IPS-15b (cell line): ENCODE results near the gene OSBPL6.

Experiments
- H3K27me3 ChIP-seq: one replicate; pipeline ENCODE4 v1.6.1; 2013; ENCODE audit warnings: low read length; ENCODE audit not compliant: control insufficient read depth, insufficient read depth
- H3K36me3 ChIP-seq: one replicate; pipeline ENCODE4 v1.6.1; 2013; ENCODE audit warnings: low read length; ENCODE audit not compliant: control insufficient read depth, insufficient read depth
- H3K4me1 ChIP-seq: one replicate; pipeline ENCODE4 v1.6.1; 2013; ENCODE audit warnings: mild to moderate bottlenecking, low read length; ENCODE audit not compliant: control insufficient read depth, insufficient read depth
- H3K4me3 ChIP-seq: one replicate; pipeline ENCODE4 v1.5.1; 2013; ENCODE audit warnings: low read depth, low read length
- H3K9ac ChIP-seq: one replicate; pipeline ENCODE4 v1.6.1; 2013; ENCODE audit warnings: low read depth, mild to moderate bottlenecking, low read length
- H3K9me3 ChIP-seq: one replicate; pipeline ENCODE4 v1.6.1; 2013; ENCODE audit warnings: mild to moderate bottlenecking, low read length; ENCODE audit not compliant: control insufficient read depth, insufficient read depth

The OSBPL6 gene

GRCh38 chr2:178448968-178449661 is 254.8 kb downstream of the OSBPL6 start:
- Histone ChIP-seq H3K9me3 (no peaks in the 10 kb centered on the region), H3K4me3 (peak overlapping the region; percentile 96), H3K4me1 (no peaks in the 10 kb centered on the region), H3K27me3 (peaks cover 2% of the 10 kb centered on the region), H3K36me3 (peaks cover 15% of the 10 kb centered on the region), H3K9ac (no peak overlapping the region)

GRCh38 chr2:178449700-178450523 is 255.6 kb downstream of the OSBPL6 start:
- peaks cover 17% of the 10 kb centered on the region for H3K36me3 ChIP-seq
- H3K27me3 ChIP-seq: peaks cover 2% of the 10 kb centered on the region
- H3K4me3 ChIP-seq: peak overlapping the region; percentile 96
- no peaks in the 10 kb centered on the region for H3K4me1 ChIP-seq
- peak overlapping the region; percentile 67 for H3K9ac ChIP-seq
- no peaks in the 10 kb centered on the region for H3K9me3 ChIP-seq

GRCh38 chr2:178450524-178450773 is 256.1 kb downstream of the OSBPL6 start:
- H3K9me3 ChIP-seq: no peaks in the 10 kb centered on the region
- peak overlapping the region; percentile 67 for H3K9ac ChIP-seq
- peak overlapping the region; percentile 96 for H3K4me3 ChIP-seq
- H3K27me3 ChIP-seq: peaks cover 2% of the 10 kb centered on the region
- no peaks in the 10 kb centered on the region for H3K4me1 ChIP-seq
- H3K36me3 ChIP-seq: peaks cover 17% of the 10 kb centered on the region

- Histone ChIP-seq H3K9me3 (no peaks in the 10 kb centered on the region), H3K9ac (peak within 1 kb of the TSS; percentile 98)
These were observed 256.6 kb downstream of the OSBPL6 start, which contains the start of the genes PJVK and PRKRA for GRCh38 chr2:178450774-178451525. TSS of gene PJVK (plus strand) at chr2:178451378. CDS start at chr2:178453410, 2,032 bp downstream. TSS of gene PRKRA (minus strand) at chr2:178451175. CDS start at chr2:178451030, 145 bp downstream.

GRCh38 chr2:178452334-178452733 is 258.0 kb downstream of the OSBPL6 start:
- no peak overlapping the region for H3K4me3 ChIP-seq
- H3K4me1 ChIP-seq: no peaks in the 10 kb centered on the region
- peaks cover 11% of the 10 kb centered on the region for H3K36me3 ChIP-seq
- H3K27me3 ChIP-seq: peaks cover 2% of the 10 kb centered on the region
- H3K9me3 ChIP-seq: no peaks in the 10 kb centered on the region
- no peak overlapping the region for H3K9ac ChIP-seq

More at GRCh38 chr2:178450774-178451525, 256.6 kb downstream of the OSBPL6 start, which contains the start of the genes PJVK and PRKRA:
- Histone ChIP-seq H3K4me3 (peak within 1 kb of the TSS; percentile 96), H3K27me3 (peaks cover 2% of the 10 kb centered on the region), H3K36me3 (peaks cover 14% of the 10 kb centered on the region), H3K4me1 (no peaks in the 10 kb centered on the region)
